PC-9 (cell line): ENCODE data around the gene CLEC16A.

Source experiments
- CTCF ChIP-seq: fragments of 200-600 bp; sonication (generic); conservative IDR thresholded peaks from 2 replicates; pipeline ENCODE4 v1.6.1; 2017; ENCODE audit warnings: mixed run types, antibody characterized with exemption, mild to moderate bottlenecking, moderate library complexity
- EZH2 ChIP-seq: fragments of 200-600 bp; sonication (generic); IDR thresholded peaks from 2 replicates; pipeline ENCODE4 v1.8.0; 2017; ENCODE audit warnings: antibody characterized with exemption, low read depth

GRCh38 chr16:10949424-10949970 is 5.1 kb downstream of the CLEC16A start:
- TF ChIP-seq CTCF (no peak), EZH2 (no peak)
